Panc1 (cell line): ENCODE data around the gene IQCF2. TPM values are rescaled to one million over a fixed set of nuclear protein-coding genes. Genes with fewer than 3 reads are reported as not detected.
"Not testable (repeated sequence)": the region's sequence is repeated elsewhere in the genome, so short reads cannot be mapped to it uniquely, and the experiment has no call there.

ENCODE experiments used
- ATAC-seq: fragments of 200-7000 bp; cut with Tn5 transposase; 2 replicates; pipeline ENCODE4 v1.9.1; 2020; ENCODE audit warnings: mild to moderate bottlenecking, moderate library complexity
- BruUV-seq: library from RNA; stranded (reverse); fragments of 400-500 nt; replicated peaks from 2 replicates; lab custom pipeline; 2021; lab: Mats Ljungman, UMichigan
- CTCF ChIA-PET: fragments of 300-600 bp; sonication (Branson Sonifier 250); formaldehyde crosslinking; loops from one replicate; lab custom pipeline; 2022; ENCODE audit warnings: antibody characterized with exemption; lab: Charles Lee
- POLR2A ChIA-PET: fragments of 300-600 bp; sonication (Branson Sonifier 250); formaldehyde crosslinking; loops from one replicate; lab custom pipeline; 2022; ENCODE audit warnings: antibody characterized with exemption; lab: Charles Lee
- DNase-seq: peaks from one replicate; pipeline ENCODE4 v3.0.0-alpha.2; 2010; ENCODE audit warnings: low read depth, low spot score
- H3K27ac ChIP-seq: 2 replicates; pipeline ENCODE4 v1.5.1; 2011; ENCODE audit warnings: mild to moderate bottlenecking, low read length, inconsistent platforms
- H3K27me3 ChIP-seq: fragments of 200-500 bp; sonication (Bioruptor generic); 2 replicates; pipeline ENCODE4 v1.6.0; 2014; ENCODE audit warnings: low read length, inconsistent platforms; ENCODE audit not compliant: control insufficient read depth, insufficient read depth
- H3K36me3 ChIP-seq: fragments of 200-500 bp; sonication (Bioruptor generic); 2 replicates; pipeline ENCODE4 v1.5.1; 2014; ENCODE audit warnings: inconsistent platforms, mild to moderate bottlenecking, low read length, moderate library complexity; ENCODE audit not compliant: control insufficient read depth, insufficient read depth
- H3K4me1 ChIP-seq: 2 replicates; pipeline ENCODE4 v1.5.1; 2011; ENCODE audit warnings: inconsistent platforms, mild to moderate bottlenecking, low read length, moderate library complexity; ENCODE audit not compliant: control insufficient read depth, insufficient read depth
- H3K4me3 ChIP-seq, 2 experiments: 2 replicates each; pipeline ENCODE4 v1.5.1; 2011 to 2012; ENCODE audit warnings: low read depth in 2 of 2, low read length in 2 of 2, mild to moderate bottlenecking in 2 of 2, inconsistent platforms in 1 of 2, moderate library complexity in 1 of 2
- H3K9me3 ChIP-seq: fragments of 200-500 bp; sonication (Bioruptor generic); 2 replicates; pipeline ENCODE4 v1.5.1; 2014; ENCODE audit warnings: low read depth, mild to moderate bottlenecking, inconsistent platforms, low read length, moderate library complexity; ENCODE audit not compliant: control insufficient read depth, insufficient read depth
- POLR2AphosphoS5 ChIP-seq: IDR thresholded peaks from 2 replicates; pipeline ENCODE4 v1.6.1; 2012; ENCODE audit warnings: mild to moderate bottlenecking, low read depth, low read length, moderate library complexity
- SIN3A ChIP-seq: IDR thresholded peaks from 2 replicates; pipeline ENCODE4 v1.6.1; 2012; ENCODE audit warnings: low read depth, mild to moderate bottlenecking, low read length, moderate library complexity, borderline replicate concordance; ENCODE audit not compliant: insufficient read depth
- TCF7L2 ChIP-seq: IDR thresholded peaks from 2 replicates; pipeline ENCODE4 v1.6.1; 2011; ENCODE audit warnings: mild to moderate bottlenecking, low read depth, low read length, inconsistent platforms
- in situ Hi-C: cut with HindIII; loops from 2 replicates; pipeline ENCODE4 v1.10.0; 2016; ENCODE audit warnings: low sequenced_read_pairs, low pct_unique_long_range_greater_than_20kb
- intact Hi-C: fragments of 100-400 bp; cut with micrococcal nuclease; formaldehyde crosslinking; loops from one replicate; pipeline ENCODE4 v1.10.0; 2022; ENCODE audit not compliant: unreplicated experiment
- total RNA-seq: library from RNA; stranded (reverse); gene quantifications from one replicate; pipeline ENCODE4 v1.2.1, GENCODE V29; 2021; ENCODE audit not compliant: unreplicated experiment
- TF ChIP-seq, protein P1 (sequence below): fragments of 450-650 bp; IDR thresholded peaks from 2 replicates; pipeline ENCODE4 v1.5.1; 2017; ENCODE audit warnings: mild to moderate bottlenecking
- TF ChIP-seq, protein P2 (sequence below), 2 experiments: IDR thresholded peaks; 2 replicates each; pipeline ENCODE4 v1.6.1; 2011 to 2012; ENCODE audit warnings: low read depth in 2 of 2, control low read depth in 1 of 2, low read length in 1 of 2, mild to moderate bottlenecking in 1 of 2, moderate library complexity in 1 of 2; ENCODE audit not compliant: insufficient read depth in 1 of 2

The IQCF2 gene
- total RNA-seq, 1 experiment from 2014 or later = not detected

DNA sequence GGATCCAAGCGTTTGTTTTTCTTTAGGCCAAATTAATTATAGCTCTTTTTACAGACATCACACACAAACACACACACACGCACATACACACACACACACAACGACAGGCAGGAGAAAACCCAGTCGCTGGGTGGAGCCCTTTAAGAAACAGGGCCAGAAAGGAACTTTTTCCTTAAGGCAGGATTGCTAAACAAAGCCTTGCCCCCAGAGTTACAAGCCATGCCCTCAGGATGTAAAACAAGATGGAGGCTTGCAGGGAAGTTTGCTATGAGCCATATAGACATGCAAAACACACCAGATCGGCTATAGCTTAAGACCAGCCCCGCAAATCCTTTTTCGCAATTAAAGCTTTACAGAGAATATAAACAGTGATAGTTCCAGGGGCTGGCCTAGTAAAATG, 16.3 kb upstream of the IQCF2 start:
- ATAC-seq (no peak), DNase-seq (no peak)
- no peaks in the 10 kb centered on the region for H3K36me3 ChIP-seq
- POLR2A ChIA-PET = no interaction called here
- CTCF ChIA-PET = no interaction called here
- no TSS peak for BruUV-seq
- intact Hi-C loops (no loop called here), in situ Hi-C loops (no loop called here)
- H3K9me3 ChIP-seq = no peaks in the 10 kb centered on the region
- no peak overlapping the region for H3K27ac ChIP-seq
- H3K4me3 ChIP-seq = no peak overlapping the region
- no peaks in the 10 kb centered on the region; the same call in 1 of the 2 replicates for H3K27me3 ChIP-seq
- TF ChIP-seq TCF7L2 (no peak), SIN3A (no peak), POLR2AphosphoS5 (no peak)
- TF ChIP-seq, protein P1, sequence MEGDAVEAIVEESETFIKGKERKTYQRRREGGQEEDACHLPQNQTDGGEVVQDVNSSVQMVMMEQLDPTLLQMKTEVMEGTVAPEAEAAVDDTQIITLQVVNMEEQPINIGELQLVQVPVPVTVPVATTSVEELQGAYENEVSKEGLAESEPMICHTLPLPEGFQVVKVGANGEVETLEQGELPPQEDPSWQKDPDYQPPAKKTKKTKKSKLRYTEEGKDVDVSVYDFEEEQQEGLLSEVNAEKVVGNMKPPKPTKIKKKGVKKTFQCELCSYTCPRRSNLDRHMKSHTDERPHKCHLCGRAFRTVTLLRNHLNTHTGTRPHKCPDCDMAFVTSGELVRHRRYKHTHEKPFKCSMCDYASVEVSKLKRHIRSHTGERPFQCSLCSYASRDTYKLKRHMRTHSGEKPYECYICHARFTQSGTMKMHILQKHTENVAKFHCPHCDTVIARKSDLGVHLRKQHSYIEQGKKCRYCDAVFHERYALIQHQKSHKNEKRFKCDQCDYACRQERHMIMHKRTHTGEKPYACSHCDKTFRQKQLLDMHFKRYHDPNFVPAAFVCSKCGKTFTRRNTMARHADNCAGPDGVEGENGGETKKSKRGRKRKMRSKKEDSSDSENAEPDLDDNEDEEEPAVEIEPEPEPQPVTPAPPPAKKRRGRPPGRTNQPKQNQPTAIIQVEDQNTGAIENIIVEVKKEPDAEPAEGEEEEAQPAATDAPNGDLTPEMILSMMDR = no peak
- TF ChIP-seq, protein P2, sequence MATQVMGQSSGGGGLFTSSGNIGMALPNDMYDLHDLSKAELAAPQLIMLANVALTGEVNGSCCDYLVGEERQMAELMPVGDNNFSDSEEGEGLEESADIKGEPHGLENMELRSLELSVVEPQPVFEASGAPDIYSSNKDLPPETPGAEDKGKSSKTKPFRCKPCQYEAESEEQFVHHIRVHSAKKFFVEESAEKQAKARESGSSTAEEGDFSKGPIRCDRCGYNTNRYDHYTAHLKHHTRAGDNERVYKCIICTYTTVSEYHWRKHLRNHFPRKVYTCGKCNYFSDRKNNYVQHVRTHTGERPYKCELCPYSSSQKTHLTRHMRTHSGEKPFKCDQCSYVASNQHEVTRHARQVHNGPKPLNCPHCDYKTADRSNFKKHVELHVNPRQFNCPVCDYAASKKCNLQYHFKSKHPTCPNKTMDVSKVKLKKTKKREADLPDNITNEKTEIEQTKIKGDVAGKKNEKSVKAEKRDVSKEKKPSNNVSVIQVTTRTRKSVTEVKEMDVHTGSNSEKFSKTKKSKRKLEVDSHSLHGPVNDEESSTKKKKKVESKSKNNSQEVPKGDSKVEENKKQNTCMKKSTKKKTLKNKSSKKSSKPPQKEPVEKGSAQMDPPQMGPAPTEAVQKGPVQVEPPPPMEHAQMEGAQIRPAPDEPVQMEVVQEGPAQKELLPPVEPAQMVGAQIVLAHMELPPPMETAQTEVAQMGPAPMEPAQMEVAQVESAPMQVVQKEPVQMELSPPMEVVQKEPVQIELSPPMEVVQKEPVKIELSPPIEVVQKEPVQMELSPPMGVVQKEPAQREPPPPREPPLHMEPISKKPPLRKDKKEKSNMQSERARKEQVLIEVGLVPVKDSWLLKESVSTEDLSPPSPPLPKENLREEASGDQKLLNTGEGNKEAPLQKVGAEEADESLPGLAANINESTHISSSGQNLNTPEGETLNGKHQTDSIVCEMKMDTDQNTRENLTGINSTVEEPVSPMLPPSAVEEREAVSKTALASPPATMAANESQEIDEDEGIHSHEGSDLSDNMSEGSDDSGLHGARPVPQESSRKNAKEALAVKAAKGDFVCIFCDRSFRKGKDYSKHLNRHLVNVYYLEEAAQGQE (IDR thresholded peaks at IDR 0.05; ENCODE audit: insufficient read depth in 1 of 2, low read depth in 2 of 2, low read length in 1 of 2) = no peak
- no peaks in the 10 kb centered on the region for H3K4me1 ChIP-seq

DNA sequence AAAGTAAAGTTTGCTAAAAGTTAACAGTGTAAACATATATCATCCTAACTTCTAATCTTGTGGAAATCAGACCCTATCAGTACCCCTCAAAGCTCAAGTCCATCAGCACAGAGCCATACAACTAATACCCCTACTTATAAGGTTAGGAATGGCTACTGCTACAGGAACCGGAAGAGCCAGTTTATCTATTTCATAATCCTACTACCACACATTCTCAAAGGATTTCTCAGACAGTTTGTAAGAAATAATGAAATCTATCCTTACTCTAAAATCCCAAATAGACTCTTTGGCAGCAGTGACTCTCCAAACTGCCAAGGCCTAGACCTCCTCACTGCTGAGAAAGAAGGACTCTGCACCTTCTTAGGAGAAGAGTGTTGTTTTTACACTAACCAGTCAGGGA, 6.0 kb upstream of the IQCF2 start:
- in situ Hi-C loops, POLR2A ChIA-PET, H3K36me3 ChIP-seq, BruUV-seq, H3K9me3 ChIP-seq, H3K27me3 ChIP-seq, CTCF ChIA-PET, H3K4me1 ChIP-seq, intact Hi-C loops, DNase-seq, ATAC-seq, H3K4me3 ChIP-seq, H3K27ac ChIP-seq: not testable (repeated sequence)

DNA sequence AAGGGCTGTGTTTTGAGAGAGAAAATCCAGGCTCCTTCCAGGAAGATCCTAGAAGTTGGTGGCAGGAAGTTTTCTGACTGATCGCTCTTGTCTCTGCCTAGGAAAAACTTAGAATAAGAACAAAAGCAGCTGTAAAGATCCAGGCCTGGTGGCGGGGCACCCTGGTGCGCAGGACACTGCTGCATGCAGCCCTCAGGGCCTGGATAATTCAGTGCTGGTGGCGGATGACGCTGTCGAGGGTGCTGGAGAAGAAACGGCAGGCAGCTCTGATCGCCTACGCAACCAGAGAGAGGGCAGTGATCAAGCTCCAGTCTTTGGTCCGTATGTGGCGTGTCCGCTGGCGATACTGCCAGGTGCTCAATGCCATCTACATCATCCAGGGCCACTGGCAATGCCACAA, 1.5 kb downstream of the IQCF2 start:
- no peak overlapping the region for H3K4me3 ChIP-seq
- ChIA-PET CTCF (no interaction called here), POLR2A (no interaction called here)
- ATAC-seq = no peak
- H3K27ac ChIP-seq = no peak overlapping the region
- intact Hi-C loops (no loop called here), in situ Hi-C loops (no loop called here)
- no peak for DNase-seq
- BruUV-seq = no TSS peak
- no peaks in the 10 kb centered on the region for H3K9me3 ChIP-seq
- no peaks in the 10 kb centered on the region for H3K36me3 ChIP-seq
- TF ChIP-seq, protein P1 = no peak
- TF ChIP-seq POLR2AphosphoS5 = no peak
- TF ChIP-seq, protein P2 (IDR thresholded peaks at IDR 0.05; ENCODE audit: insufficient read depth in 1 of 2, low read depth in 2 of 2, low read length in 1 of 2) = no peak
- no peaks in the 10 kb centered on the region for H3K4me1 ChIP-seq
- H3K27me3 ChIP-seq = peaks cover 6% of the 10 kb centered on the region

DNA sequence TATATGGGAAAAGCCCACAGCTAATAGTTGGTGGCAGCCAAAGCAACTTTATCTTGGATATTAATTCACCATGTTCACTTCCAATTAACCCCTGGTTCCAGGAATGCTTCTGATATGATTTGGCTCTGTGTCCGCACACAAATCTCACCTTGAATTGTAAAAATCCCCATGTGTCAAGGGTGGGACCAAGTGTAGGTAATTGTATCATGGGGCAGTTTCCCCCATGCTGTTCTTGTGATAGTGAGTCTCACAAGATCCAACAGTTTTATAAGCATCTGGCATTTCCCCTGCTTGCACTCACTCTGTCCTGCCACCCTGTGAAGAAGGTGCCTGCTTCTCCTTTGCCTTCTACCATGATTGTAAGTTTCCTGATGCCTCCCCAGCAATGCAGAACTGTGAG, 7.5 kb downstream of the IQCF2 start:
- H3K9me3 ChIP-seq, H3K4me1 ChIP-seq, H3K27ac ChIP-seq, H3K27me3 ChIP-seq, H3K36me3 ChIP-seq, intact Hi-C loops, ATAC-seq, H3K4me3 ChIP-seq, in situ Hi-C loops, CTCF ChIA-PET, BruUV-seq, POLR2A ChIA-PET, DNase-seq: not testable (repeated sequence)
